ENCODE data around the gene C12orf76. TPM values are rescaled to one million over a fixed set of nuclear protein-coding genes. Genes with fewer than 3 reads are reported as not detected.

C12orf76 gene
- total and polyA plus RNA-seq, 10 of the 15 experiments (the other 5 are each of a cell fraction or from before 2014, with no cell fraction given), result 3.6 to 20.4 (median 10.7) TPM

DNA sequence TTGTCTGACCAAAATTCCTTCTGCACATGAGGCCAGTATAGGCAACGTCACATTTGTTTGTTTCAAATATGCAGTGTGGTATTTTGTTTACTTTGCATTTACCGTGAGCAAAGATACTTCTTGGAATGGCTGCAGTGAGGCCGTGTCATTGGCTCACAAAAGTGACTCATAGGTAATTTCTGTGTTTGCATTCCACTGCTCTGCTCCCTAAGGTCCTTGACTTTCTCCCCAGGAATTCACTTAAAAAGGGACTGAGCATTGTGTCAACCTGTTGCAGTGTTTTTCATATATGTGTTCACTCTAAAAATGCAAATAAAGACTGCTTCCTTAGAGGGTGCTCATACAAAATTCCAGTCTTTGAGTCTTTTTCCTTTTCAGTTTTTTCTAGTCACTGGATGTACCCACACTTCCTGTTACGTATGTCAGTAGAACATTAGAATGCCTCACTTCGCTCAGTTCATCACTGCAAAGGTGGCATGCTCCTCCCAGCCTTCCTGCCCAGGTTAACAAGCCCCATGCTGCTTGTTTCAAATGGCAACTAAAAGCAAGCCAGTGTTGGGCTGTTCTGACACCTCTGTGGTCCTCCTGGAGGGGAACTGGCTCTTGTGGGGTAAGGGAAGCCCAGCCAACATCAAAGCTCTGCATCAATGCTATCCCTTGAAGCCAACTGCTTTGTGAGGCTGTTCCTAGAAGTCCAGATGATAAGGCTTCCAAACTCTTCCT lies 9.1 kb downstream of the C12orf76 start:
- no peak for ATAC-seq
- in situ Hi-C loops (cut with MboI), result no loop called here
- no peak overlapping the region for H3K27ac ChIP-seq (ENCODE audit: control insufficient read depth, insufficient read depth)
- no peak for FAIRE-seq
- H2AFZ ChIP-seq (ENCODE audit: control insufficient read depth, low read depth, low read length), result no peak overlapping the region
- CTCF ChIA-PET, result interaction anchor here (0.7 kb wide), 1 partner anchor 26 kb away, joined by 3 read pairs; no protein-coding TSS in a partner anchor
- no peaks in the 10 kb centered on the region for H3K27me3 ChIP-seq (replicated peaks in 1 of 2; ENCODE audit: control insufficient read depth in 2 of 2, insufficient read depth in 2 of 2, low read length in 1 of 2)
- H3K9ac ChIP-seq (ENCODE audit: control insufficient read depth, insufficient read depth, low read length), result no peak overlapping the region
- no peaks in the 10 kb centered on the region for H4K20me1 ChIP-seq (ENCODE audit: control insufficient read depth, insufficient read depth)
- SMC1A ChIA-PET (ENCODE audit: uncharacterized antibody, unreplicated experiment), result no interaction called here
- H3K79me2 ChIP-seq (ENCODE audit: control insufficient read depth, insufficient read depth, low read length), result peaks cover 2% of the 10 kb centered on the region; the same call in 1 of the 2 replicates
- intact Hi-C loops (cut with micrococcal nuclease; ENCODE audit: unreplicated experiment), result no loop called here
- POLR2A ChIA-PET, result no interaction called here
- no peaks in the 10 kb centered on the region for H3K4me1 ChIP-seq (ENCODE audit: control insufficient read depth, insufficient read depth, low read length)
- H3K4me2 ChIP-seq (ENCODE audit: control insufficient read depth, insufficient read depth), result no peak overlapping the region
- WGBS (ENCODE audit: insufficient coverage, insufficient replicate concordance, low lambda C conversion rate, missing lambda C conversion rate), result 55% methylated on average over 5 of the region's 5 CpGs
- peak; percentile 37; the same call in 1 of the 2 replicates for TF ChIP-seq POLR2A (IDR thresholded peaks at IDR 0.05; ENCODE audit: low read depth, low read length)
- TF ChIP-seq PAX5 (IDR thresholded peaks at IDR 0.05; ENCODE audit: borderline replicate concordance, low read depth, low read length), result no peak
- BruUV-seq (replicated peaks), result TSS peak; percentile 64
- RAD21 ChIA-PET (ENCODE audit: unreplicated experiment), result no interaction called here
- H3K4me3 ChIP-seq, result no peak overlapping the region
- no peaks in the 10 kb centered on the region for H3K9me3 ChIP-seq (replicated peaks; ENCODE audit: control insufficient read depth, insufficient read depth, low read length)
- H3K36me3 ChIP-seq (ENCODE audit: control insufficient read depth in 2 of 2, insufficient read depth in 2 of 2, low read length in 1 of 2), result peaks cover 6 to 25% of the 10 kb centered on the region in 2 experiments
- no peak for DNase-seq (ENCODE audit: low read depth, low spot score)

DNA sequence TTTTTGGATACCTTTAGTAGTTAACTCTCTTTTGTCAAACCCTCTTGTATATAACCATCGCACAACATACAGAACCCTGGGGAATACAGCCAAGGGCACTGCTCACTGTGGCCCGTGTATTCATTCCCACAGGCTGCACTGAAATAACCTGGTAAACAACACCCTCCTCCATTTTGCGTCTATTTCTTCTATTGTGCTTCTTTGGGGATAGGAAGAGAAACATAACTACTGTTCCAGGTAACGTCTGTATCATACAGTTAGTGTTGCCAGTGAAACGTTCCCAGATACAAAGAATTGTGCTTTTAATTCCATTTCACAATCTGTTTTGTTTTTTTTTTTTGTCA lies 9.6 kb downstream of the C12orf76 start:
- CTCF ChIA-PET, result no interaction called here
- no peaks in the 10 kb centered on the region for H3K9me3 ChIP-seq (replicated peaks; ENCODE audit: control insufficient read depth, insufficient read depth, low read length)
- 59% methylated on average over 5 of the region's 5 CpGs for WGBS (ENCODE audit: insufficient coverage, insufficient replicate concordance, low lambda C conversion rate, missing lambda C conversion rate)
- no peaks in the 10 kb centered on the region for H3K4me1 ChIP-seq (ENCODE audit: control insufficient read depth, insufficient read depth, low read length)
- in situ Hi-C loops (cut with MboI) (no loop called here), intact Hi-C loops (cut with micrococcal nuclease; ENCODE audit: unreplicated experiment) (no loop called here)
- ATAC-seq (no peak), FAIRE-seq (no peak), DNase-seq (ENCODE audit: low read depth, low spot score) (no peak)
- no peak overlapping the region for H3K9ac ChIP-seq (ENCODE audit: control insufficient read depth, insufficient read depth, low read length)
- no peak overlapping the region for H3K4me2 ChIP-seq (ENCODE audit: control insufficient read depth, insufficient read depth)
- POLR2A ChIA-PET, result no interaction called here
- H4K20me1 ChIP-seq (ENCODE audit: control insufficient read depth, insufficient read depth), result no peaks in the 10 kb centered on the region
- SMC1A ChIA-PET (ENCODE audit: uncharacterized antibody, unreplicated experiment), result no interaction called here
- H3K27ac ChIP-seq (ENCODE audit: control insufficient read depth, insufficient read depth), result no peak overlapping the region
- H3K27me3 ChIP-seq (replicated peaks in 1 of 2; ENCODE audit: control insufficient read depth in 2 of 2, insufficient read depth in 2 of 2, low read length in 1 of 2), result no peaks in the 10 kb centered on the region
- peaks cover 6 to 25% of the 10 kb centered on the region in 2 experiments for H3K36me3 ChIP-seq (ENCODE audit: control insufficient read depth in 2 of 2, insufficient read depth in 2 of 2, low read length in 1 of 2)
- TF ChIP-seq, protein P1, sequence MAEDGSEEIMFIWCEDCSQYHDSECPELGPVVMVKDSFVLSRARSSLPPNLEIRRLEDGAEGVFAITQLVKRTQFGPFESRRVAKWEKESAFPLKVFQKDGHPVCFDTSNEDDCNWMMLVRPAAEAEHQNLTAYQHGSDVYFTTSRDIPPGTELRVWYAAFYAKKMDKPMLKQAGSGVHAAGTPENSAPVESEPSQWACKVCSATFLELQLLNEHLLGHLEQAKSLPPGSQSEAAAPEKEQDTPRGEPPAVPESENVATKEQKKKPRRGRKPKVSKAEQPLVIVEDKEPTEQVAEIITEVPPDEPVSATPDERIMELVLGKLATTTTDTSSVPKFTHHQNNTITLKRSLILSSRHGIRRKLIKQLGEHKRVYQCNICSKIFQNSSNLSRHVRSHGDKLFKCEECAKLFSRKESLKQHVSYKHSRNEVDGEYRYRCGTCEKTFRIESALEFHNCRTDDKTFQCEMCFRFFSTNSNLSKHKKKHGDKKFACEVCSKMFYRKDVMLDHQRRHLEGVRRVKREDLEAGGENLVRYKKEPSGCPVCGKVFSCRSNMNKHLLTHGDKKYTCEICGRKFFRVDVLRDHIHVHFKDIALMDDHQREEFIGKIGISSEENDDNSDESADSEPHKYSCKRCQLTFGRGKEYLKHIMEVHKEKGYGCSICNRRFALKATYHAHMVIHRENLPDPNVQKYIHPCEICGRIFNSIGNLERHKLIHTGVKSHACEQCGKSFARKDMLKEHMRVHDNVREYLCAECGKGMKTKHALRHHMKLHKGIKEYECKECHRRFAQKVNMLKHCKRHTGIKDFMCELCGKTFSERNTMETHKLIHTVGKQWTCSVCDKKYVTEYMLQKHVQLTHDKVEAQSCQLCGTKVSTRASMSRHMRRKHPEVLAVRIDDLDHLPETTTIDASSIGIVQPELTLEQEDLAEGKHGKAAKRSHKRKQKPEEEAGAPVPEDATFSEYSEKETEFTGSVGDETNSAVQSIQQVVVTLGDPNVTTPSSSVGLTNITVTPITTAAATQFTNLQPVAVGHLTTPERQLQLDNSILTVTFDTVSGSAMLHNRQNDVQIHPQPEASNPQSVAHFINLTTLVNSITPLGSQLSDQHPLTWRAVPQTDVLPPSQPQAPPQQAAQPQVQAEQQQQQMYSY (CRISPR knock-in tag; IDR thresholded peaks at IDR 0.05), result no peak
- TF ChIP-seq RB1 (IDR thresholded peaks at IDR 0.05; ENCODE audit: borderline replicate concordance), result no peak
- TF ChIP-seq SUZ12 (IDR thresholded peaks at IDR 0.05; ENCODE audit: unreplicated experiment), result no peak
- no peak for TF ChIP-seq PAX5 (IDR thresholded peaks at IDR 0.05; ENCODE audit: borderline replicate concordance, low read depth, low read length)
- no peak for TF ChIP-seq CHD1 (IDR thresholded peaks at IDR 0.05; ENCODE audit: low read depth, low read length)
- no peak for TF ChIP-seq MTA2 (IDR thresholded peaks at IDR 0.05; ENCODE audit: low read depth)
- no peak for TF ChIP-seq BMI1 (IDR thresholded peaks at IDR 0.05; ENCODE audit: borderline replicate concordance)
- no peak overlapping the region for H2AFZ ChIP-seq (ENCODE audit: control insufficient read depth, low read depth, low read length)
- no TSS peak for BruUV-seq (replicated peaks)
- RAD21 ChIA-PET (ENCODE audit: unreplicated experiment), result no interaction called here
- peaks cover 2% of the 10 kb centered on the region; the same call in 1 of the 2 replicates for H3K79me2 ChIP-seq (ENCODE audit: control insufficient read depth, insufficient read depth, low read length)
- no peak overlapping the region for H3K4me3 ChIP-seq

Measured in GM12878 (cell line).